ENCODE measurements around the gene APOA1.

Gene APOA1

DNA sequence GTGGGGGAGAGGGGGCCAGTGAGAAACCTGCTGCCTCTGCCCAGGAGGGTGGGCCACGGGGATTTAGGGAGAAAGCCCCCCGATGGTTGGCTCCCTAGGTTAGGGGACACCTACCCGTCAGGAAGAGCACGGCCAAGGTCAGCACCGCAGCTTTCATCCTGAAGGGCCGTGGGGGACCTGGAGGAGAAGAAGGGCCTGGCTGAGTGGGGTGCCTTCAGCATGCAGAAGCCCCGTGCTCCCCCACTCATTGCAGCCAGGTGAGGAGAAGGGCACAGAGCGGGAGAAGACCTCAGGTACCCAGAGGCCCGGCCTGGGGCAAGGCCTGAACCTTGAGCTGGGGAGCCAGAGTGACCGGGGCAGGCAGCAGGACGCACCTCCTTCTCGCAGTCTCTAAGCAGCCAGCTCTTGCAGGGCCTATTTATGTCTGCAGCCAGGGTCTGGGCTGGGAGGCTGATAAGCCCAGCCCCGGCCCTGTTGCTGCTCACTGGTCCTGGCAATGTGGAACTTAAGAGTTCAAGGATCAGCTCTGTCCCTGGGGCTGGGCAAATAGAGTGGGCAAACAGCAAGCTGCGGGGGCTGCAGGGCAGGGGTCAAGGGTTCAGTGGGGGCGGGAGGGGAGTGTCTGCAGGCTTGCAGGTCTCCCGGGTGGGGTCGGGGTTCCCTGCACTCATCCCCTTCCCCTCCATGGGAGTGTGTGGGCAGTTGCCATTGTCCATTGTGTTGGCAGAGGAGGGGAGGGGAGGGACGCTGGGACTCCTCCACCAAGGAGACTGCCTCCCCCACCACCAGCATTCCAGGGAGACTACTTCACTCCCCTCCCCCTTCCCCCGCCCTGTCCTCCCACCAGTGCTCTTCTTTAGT, at the start of gene APOA1:
Gene APOA1, minus strand, starts transcription at position 392 of the 861 bp plus-strand sequence. Its CDS starts 235 bp downstream, at position 157.
- no peak for DNase-seq (ENCODE audit: low spot score)

DNA sequence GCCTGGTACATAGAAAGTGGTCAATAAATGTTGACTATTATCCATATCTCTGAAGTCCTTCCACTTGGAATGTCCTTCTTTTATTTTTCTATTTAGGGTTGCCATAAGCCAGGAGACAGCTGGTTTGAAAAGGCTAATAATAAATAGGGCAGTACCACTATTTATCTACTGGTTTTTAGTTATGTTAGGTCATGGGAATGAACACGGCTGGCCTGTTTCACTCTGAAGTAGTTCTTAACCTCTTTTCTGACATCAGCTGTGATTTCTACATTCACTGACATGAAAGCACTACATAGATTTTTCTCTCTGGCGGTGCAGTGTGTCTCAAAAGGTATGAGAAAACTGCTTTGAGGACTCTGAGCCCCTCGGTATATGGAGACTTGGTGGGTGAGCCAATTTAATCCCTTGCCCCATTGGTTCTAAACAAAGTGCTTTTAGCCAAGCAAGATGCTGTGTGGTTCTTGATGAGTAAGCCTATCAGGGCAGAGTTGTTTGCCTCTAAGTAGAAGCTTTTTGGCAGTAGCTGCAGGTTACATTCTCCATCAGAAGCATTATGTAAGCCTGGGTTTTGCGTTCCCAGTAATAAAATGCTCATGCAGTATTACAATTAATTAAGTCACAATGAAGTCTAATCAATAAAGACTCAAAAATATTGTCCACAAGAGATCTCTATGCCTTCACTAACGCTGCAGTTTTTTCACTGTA, 48.7 kb upstream of the APOA1 start:
- no peak for DNase-seq (ENCODE audit: low spot score)

DNA sequence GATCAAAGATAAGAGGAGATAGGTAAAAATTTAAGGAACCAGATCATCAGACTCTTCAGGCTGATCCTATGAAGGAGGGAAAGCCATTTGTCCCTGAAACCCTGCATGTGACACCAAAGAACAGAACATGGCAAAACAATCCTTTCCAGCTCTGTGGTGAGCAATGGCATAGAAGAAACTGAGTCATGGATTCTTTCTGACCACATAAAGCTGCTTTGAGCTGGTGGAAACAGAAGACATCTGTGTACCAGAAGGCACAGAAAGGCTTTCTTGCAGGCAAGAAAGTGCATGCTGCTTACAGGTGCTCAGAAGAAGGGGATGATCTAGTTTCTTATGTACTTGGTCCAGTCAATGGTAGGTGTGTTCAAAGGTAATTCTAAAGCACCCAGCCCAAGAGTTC, 45.0 kb upstream of the APOA1 start:
- DNase-seq (ENCODE audit: low spot score) = no peak

DNA sequence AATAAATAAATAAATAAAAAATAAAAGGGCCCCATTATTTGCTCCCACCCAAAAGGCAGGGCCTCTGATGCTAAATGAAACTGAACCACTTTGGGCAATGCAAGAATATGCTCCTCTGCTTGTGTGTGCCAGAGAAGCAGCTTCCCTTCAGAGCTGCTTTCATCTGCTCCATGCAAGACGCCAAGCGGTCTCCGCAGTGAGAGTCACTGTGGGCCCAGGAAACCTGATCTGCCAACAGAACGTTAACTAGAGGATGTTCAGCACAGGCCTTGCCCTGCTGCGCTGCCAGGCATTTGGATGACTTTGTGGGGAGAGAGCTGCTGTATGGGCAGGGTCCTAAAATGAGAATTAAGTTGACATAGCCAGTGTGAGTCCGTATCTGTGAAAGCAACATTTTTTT, 43.7 kb upstream of the APOA1 start:
- DNase-seq (ENCODE audit: low spot score) = no peak

DNA sequence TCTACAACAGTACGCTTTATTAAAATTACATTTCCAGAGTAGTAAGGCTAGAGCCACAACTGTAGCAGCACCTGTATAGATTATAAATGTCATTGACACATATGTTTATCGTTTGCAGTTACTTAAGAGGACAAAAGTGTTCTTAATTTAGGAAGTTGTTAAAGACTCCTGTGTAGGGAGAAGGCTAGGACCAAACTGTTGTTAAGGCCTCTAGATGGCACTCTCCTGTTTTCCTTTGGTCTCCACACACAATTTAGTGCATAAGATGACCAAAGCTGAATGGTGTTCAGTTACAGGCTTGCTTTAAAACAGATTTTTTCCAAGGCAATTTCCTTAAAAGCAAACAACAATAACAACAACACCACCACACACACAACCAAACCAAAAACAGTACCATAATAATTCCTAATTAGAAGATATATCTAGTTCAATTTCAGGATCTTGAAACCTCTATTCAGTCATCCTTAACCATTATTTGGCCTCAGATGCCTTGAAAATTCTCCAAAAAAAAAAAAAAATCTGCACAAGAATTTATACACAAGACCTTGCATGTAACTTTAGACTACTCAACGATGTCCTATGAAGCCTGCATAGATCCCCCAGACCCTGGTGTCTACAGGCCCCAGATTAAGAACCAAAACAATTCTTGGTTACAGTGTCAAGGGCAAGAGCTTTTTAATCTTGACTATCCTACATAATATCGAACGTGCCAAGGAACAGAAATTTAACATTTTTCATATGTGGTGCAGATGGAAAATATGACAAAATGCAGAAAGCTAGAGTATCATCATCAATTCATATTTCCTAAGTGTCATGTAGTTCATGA, 42.6 kb upstream of the APOA1 start:
- DNase-seq (ENCODE audit: low spot score) = peak; percentile 65

DNA sequence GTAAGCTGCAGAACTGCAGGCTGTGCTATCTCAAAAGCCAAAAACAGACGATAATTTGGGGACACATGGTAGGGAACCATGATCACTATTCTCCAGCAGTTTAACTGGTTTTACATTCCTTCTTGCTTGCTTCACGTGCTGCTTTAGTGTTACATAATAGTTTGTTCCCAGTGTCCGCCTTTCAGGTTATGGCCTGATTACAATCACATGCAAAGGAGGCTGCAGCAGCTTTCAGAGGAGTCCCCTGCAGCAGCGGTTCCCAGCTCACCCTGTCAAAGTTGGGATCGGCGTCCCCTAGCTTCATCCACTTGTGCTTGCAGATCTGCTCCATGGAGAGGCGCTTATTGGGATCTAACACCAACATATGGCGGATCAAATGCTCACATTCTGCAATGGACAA, 39.2 kb upstream of the APOA1 start:
- DNase-seq (ENCODE audit: low spot score) = no peak

GRCh38 chr11:116875194-116875593, 37.8 kb upstream of the APOA1 start:
- no peak for DNase-seq (ENCODE audit: low spot score)

- no peak for DNase-seq (ENCODE audit: low spot score)
Observed at GRCh38 chr11:116874251-116874650, 36.8 kb upstream of the APOA1 start.

GRCh38 chr11:116873381-116873780, 36.0 kb upstream of the APOA1 start:
- no peak for DNase-seq (ENCODE audit: low spot score)

DNA sequence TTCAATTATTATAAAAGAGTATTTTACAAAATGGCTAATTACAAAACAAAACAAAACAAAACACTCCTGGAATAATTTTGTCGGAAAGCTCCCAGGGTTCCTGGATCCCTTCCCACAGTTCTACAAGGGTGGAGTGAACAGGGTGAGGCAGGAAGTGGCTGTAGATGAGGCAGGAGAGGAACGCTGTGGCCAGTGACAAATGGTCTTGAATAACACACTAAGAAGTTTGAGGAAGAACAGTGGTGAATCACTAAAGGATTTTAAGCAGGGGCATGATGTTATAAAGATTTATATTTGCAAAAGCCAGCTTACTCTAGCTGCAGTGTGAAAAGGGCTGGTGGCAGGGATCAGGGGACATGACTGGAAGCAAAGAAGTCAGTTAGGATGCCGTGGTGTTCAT, 33.8 kb upstream of the APOA1 start:
- DNase-seq (ENCODE audit: low spot score) = no peak

- no peak for DNase-seq (ENCODE audit: low spot score)
Observed at GRCh38 chr11:116870054-116870453, 32.6 kb upstream of the APOA1 start.

GRCh38 chr11:116869610-116870009, 32.2 kb upstream of the APOA1 start:
- peak; percentile 72 for DNase-seq (ENCODE audit: low spot score)

DNA sequence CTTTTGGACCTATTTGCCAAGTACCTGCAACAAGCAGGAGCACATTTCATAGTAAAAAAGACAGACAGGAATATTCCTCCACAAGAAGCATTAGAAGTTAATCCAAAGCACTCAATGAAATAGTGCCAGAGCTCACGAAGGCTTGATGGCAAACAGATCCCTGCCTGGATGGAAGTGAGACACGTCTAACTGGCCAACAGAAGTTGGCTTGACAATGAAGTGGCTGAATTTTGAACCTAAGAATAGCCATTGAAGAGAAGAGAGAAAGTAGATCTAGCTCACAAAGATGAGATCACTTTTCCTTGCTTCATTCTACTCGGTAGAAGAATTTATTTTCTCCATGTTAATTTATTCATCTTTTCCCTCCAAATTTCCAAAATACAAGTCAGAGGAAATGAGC, 30.6 kb upstream of the APOA1 start:
- DNase-seq (ENCODE audit: low spot score) = no peak

DNA sequence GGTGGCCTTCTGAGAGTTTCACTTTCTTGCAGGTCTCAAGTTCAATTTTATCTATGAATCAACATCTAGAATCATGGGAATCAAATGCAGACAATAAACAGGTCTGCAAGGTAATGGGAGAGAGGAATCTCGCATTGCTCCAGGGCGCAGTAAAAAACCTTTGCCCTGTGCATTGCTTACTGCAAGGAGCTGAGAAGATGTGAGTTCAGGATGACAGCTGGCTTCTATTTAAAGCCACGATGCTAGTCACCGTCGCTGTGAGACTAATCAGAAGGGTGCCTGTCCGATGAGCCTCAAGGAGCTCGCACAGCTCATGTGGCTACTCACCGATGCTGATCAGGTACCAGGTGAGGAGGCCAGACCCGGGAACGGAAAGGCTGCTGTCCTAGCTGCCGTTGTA, 30.2 kb upstream of the APOA1 start:
- no peak for DNase-seq (ENCODE audit: low spot score)

- DNase-seq (ENCODE audit: low spot score) = no peak
Observed at GRCh38 chr11:116866804-116867455, 29.5 kb upstream of the APOA1 start.

DNA sequence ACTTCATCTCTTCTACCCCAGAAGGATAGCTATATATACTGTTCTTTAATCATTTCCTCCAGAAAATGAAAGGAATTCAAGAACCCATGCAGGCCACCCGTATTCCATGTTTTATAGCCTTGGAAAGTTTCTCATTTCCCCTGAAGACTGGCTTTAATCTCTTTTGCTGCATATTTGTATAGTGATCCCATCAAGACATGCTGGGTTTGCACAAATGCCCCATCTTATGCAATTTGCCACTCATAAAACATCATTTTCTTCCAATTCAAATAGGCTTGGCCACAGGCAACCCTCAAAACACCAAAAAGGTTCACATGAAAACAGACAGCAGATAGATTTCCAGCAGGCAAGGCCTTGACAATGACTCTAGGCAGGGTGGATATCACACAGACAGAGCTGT, 28.3 kb upstream of the APOA1 start:
- DNase-seq (ENCODE audit: low spot score) = no peak

DNA sequence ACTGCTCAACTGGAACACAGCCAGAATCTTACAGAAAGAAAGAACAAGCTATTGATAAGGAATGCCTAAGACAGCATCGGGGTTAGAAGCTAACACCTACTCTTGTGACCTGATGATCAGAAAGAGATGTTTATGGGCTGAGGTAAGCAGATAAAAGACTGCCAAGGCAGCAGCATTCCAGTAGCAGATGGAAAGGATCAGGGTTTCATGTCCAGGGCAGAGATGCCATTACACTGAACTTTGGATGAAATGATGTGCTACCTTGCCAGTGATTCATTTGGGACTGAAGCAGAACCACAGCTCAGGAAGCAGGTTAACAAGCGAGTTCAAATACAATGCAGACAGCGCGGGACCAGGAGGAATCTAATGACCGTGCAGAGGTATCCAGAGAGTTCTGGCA, 27.1 kb upstream of the APOA1 start:
- DNase-seq (ENCODE audit: low spot score) = no peak

DNA sequence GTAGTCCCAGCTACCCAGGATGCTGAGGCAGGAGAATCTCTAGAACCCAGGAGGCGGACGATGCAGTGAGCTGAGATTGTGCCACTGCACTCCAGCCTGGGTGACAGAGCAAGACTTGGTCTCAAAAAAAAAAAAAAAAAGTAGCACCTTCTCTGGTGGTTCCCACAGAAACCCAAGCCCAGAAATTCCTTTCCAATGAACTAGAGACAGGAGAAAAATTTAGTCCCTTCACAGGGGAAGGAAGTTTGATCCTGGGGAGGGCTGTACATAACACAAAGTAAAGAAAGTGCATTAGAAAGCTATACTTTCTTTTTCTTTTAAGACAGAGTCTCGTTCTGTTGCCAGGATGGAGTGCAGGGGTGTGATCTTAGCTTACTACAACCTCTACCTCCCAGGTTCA, 25.5 kb upstream of the APOA1 start:
- DNase-seq (ENCODE audit: low spot score) = no peak

- DNase-seq (ENCODE audit: low spot score) = no peak
Observed at GRCh38 chr11:116862185-116862584, 24.8 kb upstream of the APOA1 start.

DNA sequence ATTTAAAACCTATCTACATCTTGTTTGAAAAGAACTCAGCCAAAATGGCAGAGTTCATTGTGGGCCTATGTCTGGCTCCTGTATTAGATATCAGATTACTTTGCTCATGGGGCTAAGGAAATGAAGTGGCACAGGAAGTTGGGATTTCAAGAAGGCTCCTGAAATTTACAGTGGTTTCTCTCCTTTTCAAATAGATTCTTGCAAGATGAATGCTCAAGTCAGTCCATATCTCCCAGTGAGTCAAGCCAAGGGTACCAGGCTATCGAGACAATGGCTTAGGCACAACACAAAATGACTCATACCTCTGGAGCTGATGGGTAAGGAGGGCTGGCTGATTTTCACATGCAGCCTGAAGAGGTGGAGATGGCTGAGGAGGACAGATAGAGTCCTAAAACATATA, 24.1 kb upstream of the APOA1 start:
- no peak for DNase-seq (ENCODE audit: low spot score)

GRCh38 chr11:116860303-116860702, 22.9 kb upstream of the APOA1 start:
- DNase-seq (ENCODE audit: low spot score) = no peak

DNA sequence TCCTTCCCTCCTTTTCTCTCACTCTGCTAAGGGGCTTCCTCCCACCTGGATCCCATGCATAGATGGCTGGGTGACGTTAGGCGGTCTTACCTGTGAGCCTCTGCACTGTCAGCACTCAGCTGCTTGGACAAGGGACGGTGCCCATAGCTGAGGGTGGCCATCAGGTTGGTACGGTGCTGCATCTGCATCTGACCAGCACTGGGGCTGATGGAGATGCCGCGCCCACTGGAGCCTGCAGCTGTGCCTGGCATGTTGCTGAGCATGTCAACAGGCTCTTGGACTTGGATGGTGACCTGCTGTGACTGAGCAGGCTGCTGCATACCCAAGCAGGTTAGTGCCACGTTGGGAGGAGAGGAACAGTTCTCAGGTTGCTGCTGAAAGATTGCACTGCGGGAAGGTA, 21.8 kb upstream of the APOA1 start:
- no peak for DNase-seq (ENCODE audit: low spot score)
